ENCODE measurements around the gene RPUSD3.
A peak's percentile ranks its signal among the peaks of the same experiment; 100 is the strongest.

GRCh38 chr3:9792405-9793160 is 51.2 kb downstream of the RPUSD3 start, which contains the start of the genes ARPC4 and TADA3:
- TF ChIP-seq CTCF (IDR thresholded peaks at IDR 0.05), result peak in 4 of 7 experiments; percentile 37 to 42 (median 39)
- TF ChIP-seq POLR2A (IDR thresholded peaks at IDR 0.05), result peak; percentile 37 to 74 (median 71)
